HG03095 (cell line): Measurements from ENCODE around the gene CRYBA2.

ENCODE experiments used
- ATAC-seq: cut with Tn5 transposase; IDR thresholded peaks from one replicate; pipeline ENCODE4 v1.9.1; 2021; ENCODE audit warnings: moderate library complexity; ENCODE audit not compliant: unreplicated experiment

Gene CRYBA2

DNA sequence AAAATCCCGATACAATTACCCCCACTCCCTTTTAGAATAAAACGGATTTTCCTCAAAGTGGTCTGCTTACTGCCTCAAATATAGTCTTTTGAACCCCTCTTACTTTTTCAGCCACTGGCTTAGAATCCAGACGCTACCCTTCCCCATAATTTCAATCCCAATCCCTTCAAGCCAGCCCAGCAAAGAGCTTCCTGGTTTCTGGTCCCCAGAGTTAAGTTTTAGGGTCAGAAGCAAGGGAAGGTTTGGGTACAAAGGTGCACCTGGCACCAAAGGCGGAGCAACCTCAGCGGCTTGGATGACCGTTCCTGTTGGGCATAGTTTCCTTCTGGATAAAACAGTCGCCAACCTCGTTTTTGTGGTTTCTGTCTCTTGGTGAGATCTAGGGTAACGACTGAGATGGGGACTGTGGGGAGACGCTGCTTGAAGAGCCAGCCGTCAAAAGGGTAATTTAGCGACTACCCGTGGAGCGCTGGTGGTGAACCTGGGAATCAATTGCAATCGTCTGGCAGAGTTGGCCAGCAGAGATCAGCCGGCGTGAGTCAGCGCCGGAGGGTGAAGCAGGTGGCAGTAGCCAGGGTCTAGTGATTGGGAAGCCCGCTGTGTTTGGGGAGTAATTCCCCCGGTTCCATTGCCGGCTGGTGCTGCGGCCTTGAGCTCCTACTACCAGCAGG, 9.8 kb downstream of the CRYBA2 start:
- ATAC-seq = no peak

DNA sequence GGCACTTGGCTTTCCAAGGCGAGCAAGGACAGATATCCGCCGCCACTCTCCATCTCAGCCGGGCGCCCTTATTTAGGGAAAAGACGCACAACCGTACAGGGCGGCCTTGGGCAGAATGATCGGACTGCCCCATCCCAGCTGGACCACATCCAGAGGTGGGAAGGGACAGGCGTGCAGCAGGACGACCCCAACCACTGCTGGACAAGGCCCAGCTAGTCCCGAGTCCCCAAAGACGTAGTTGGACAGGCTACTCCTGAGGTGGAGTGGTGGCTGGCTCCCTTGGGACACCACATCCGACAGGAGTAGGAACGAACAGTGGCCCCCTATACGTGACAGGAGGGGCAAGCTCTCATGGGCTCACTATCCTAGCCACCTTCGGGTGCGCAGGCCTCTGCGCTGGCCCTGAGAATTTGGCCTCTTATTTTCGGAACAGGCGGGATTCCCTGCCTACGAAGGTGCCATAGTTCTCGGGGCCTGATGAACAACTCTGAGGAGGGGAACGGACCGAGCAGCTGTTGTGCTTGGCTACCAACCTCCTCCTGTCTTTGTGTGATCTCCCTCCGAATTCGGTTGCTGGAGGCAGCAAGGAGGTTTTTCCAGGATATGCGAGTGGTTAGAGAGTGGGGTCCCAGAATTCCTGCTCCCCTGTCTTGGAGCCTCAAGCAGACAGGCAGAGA, 10.5 kb downstream of the CRYBA2 start:
- no peak for ATAC-seq

DNA sequence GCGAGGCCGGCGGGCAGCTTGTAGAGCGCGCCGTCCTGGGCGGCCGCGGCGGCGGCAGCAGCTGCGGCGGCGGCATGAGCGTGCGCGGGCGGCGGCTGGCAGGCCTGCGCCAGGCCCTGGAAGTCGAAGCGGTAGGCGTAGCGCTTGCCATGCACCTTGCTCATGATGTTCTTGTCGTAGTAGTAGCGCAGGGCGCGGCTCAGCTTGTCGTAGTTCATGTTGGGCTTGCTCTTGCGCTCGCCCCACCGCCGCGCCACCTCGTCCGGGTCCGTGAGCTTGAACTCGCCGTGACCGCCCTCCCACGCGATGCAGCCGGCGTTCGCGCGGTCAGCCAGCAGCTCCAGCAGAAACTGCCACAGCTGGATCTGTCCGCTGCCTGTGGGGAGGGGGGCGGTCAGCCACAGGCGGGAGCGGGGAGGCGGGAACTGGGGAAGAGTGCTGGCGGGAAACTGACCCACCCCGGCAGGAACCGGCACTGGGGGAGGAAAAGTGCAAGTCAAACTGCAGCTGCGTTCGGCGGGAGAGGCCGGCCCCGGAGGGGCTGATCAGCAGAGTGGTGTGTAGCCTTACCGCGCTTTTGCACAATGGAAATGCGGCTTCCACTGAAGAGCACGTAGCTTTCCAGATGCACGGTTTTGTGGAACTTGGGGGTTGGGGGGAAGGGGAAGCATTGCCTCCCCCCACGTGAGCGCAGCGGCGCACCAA, 11.2 kb downstream of the CRYBA2 start:
- ATAC-seq = no peak

DNA sequence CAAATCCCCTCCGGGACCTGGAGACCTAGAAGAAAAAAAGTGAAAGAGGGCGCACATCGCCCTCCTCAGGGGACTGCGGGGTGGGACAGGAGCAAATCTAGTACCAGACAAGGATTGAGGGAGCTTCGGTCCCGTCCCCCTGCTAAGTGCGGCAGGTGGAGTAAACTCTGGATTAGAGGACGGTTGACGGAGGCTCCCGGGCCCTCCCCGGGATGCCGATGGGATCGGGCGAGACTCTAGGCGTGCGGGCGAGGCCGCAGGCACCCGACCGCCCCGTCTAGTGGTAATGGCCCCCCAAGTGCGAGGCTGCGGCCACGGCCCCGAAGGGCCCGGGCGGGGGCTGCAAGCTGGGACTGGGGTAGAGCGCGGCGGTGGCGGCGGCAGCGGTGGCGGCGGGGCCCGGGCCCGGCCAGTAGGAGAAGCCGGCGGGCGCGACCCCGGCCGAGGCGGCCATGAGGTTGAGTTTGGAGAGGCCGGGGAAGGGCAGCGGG, 11.8 kb downstream of the CRYBA2 start:
- no peak for ATAC-seq

DNA sequence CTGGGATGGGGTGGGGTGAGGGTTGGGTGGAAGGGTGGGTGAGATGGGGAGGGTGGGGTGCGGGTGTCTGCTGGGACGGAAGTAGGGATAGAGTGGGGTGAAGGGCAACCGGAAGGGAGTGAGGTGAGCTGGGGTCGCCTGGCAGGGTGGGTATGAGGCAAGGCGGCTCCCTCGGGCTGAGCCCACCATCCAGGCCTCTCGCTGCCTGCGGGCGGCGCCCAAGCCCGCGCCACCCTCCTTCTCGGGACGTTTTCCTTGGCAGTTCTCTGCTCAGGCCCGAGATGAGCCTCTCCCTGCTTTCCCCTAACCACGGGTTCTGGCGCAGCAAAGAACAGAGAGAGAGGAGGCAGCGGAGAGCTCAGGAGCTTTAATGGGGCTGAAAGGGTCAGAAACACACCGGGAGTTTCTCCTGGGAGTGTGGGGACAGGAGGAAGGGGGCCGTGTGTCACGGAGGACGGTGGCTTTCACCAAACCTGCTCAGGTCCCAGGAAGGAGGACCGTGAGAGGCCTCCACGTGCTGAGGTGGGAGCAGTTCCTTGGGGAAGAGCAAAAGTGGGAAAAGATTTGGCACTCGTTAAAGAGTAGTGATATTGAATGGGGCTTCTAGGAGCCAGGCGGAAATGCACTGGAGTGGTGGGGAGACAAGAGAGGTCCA, 12.4 kb downstream of the CRYBA2 start:
- no peak for ATAC-seq

DNA sequence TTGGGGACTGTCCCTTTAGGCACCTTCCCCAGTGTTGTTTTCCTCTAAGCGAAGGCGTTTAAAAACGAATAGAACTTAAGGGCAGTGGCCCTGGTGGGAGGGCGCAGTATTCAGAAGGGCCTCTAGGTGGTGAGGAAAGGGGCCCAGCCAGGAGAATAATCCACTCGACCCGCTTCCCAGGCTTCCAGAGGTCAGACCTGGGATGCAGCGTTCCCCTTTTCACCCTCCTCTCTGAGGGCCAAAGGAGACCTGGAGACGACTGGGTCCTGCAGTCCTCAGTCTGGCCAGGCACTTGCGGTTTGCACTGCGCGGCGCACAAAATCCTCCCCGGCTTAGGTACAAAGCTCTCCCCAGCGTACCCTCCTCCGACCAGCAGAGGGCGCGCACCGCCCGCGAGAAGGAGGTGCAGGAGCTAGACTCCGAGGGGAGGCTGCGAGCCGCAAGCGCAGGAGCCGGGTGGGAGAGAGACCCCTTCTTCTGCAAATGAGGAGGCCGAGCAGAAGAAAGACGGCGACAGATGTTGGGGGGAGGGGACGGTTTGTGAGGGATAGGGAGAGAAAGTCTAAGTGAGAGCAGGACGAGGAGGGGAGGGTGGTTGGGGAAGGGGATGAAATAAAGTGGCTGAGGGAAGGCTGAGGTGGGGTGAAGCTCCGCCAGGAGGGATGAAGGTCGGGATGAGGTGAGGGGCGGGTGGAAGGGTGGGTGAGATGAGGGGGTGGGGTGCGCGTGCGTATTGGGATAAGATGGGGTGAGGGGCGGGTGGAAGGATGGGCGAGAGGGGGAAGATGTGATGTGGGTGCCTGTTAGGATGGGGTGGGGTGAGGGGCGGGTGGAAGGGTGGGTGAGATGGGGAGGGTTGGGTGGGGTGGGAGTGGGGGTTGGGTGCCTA, 13.1 kb downstream of the CRYBA2 start:
- peak; percentile 89 for ATAC-seq

DNA sequence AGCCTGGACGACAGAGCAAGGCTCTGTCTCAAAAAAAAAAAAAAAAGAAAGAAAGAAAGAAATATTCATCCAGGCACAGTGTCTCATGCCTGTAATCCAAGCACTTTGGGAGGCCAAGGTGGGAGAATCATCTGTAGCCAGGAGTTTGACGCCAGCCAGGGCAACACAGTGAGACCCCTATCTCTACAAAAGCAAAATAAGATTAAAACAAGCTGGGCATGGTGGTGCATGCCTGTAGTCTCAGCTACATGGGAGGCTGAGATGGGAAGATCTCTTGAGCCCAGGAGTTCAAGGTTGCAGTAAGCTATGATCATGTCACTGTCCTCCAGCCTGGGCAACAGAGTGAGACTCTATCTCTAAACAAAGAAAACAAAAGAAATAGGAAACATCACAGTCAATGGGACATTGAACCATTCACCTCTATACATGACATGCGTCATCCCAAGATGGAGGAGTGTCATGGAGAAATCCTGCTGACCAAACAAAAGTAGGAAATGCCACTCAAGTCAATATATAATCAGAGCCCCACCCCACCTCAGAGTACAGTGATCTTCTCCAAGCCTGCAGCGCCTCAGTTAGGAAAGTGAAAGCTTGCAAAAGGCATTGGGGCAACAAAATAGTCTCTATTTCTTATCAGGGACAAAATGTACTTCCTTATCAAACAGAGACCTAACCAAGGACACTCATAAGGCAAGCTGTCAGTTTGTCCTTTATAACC, 18.0 kb downstream of the CRYBA2 start:
- ATAC-seq = no peak

DNA sequence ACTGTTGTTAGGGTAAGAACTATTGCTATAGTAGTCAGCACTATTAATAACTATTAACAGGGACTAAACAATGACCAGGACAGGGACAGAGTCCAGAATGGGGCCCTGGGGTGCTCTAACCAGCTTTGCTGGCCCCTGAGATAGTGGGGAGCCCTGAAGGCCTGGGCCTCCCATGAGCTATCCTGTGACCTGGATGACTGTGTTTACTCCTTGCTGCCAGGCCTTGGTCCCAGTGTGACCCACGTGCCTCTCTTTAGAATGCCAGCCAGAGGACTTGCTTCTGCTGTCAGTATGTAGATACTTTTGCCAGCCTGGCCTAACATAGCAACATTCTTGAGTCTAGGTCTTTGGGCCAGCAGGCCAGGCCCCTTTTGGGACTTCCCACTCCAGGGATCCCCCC, 22.3 kb downstream of the CRYBA2 start:
- ATAC-seq = no peak

DNA sequence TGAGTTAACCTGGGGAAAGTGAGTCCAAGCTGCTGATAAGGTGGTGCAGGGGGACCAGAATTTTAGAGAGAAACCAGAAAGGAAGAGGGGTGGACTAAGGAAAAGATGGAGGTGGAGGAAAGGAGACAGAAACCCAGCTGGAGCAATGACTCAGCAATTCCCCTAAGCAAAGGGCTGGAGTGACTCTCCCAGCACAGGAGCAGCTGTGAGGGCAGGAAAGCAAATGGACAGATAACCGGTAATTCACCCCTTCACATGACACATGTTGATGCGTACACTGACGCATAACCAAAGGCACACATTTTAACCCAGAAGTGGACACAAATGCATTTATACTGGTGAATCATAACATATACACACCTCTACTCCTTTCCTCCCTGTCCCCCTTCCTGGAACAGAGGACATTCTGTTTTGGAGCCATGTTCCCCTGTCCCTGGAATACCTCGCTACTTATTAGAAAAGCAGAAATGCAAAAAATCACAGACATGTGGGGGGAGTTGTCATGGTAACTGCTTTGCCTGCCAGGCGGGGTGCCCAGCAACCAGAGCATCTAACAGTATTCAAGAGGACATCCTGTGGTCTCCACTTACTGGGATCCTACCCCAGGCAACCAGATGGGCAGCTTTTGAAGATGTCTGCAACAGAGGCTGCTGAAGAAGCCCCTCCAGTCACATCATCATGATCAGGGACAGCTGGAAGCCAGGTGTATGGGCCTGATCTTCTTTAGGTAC, 29.0 kb downstream of the CRYBA2 start:
- no peak for ATAC-seq

DNA sequence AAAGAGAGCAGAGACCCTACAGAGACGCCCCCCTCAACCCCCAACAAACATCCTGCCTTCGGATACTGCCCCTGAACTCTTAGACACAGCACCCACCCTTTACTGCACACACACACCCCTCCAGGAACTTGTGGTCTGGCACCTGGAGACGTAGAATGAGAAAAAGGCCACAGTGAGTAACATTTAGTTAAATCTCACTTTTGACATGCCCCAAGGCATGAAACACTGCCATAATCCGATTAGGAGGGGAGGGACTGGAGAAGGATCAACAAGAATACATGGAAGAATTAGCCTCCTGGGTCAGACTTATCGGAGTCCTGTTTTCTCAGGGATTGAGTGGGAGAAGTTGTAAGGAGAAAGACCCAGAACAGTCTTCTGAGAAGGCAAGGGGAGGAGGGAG, 29.6 kb downstream of the CRYBA2 start:
- no peak for ATAC-seq

DNA sequence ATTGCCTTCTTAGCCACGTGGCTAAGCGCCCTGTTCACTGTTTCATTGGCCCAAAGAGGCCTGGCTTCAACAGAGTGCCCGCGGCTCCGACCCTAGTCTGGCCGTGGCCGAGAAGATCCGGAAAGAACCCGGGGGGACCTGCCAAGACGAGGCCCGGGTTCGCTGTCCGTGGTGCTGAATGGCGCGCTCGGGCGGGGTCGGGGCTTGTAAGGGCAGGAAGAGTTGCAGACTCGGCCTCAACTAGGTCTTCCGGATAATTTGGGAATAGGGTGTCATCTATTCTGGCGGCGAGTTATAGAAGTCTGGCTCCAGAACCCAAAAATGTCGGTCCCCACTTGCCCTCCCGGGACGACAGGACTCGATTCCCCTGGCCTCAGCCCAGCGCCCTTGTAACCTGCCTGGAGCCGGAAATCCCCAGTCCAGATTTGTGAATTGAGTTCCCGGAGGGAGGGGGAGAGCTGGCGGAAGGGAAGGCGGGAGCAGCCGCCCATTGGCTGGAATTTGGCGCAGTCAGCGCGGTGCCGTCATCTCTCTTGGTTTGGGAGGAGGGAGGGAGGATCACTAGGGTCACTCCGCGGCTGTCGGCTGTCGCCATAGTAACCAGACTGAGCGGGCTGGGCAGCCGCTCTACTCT, 30.2 kb downstream of the CRYBA2 start:
- no peak for ATAC-seq

DNA sequence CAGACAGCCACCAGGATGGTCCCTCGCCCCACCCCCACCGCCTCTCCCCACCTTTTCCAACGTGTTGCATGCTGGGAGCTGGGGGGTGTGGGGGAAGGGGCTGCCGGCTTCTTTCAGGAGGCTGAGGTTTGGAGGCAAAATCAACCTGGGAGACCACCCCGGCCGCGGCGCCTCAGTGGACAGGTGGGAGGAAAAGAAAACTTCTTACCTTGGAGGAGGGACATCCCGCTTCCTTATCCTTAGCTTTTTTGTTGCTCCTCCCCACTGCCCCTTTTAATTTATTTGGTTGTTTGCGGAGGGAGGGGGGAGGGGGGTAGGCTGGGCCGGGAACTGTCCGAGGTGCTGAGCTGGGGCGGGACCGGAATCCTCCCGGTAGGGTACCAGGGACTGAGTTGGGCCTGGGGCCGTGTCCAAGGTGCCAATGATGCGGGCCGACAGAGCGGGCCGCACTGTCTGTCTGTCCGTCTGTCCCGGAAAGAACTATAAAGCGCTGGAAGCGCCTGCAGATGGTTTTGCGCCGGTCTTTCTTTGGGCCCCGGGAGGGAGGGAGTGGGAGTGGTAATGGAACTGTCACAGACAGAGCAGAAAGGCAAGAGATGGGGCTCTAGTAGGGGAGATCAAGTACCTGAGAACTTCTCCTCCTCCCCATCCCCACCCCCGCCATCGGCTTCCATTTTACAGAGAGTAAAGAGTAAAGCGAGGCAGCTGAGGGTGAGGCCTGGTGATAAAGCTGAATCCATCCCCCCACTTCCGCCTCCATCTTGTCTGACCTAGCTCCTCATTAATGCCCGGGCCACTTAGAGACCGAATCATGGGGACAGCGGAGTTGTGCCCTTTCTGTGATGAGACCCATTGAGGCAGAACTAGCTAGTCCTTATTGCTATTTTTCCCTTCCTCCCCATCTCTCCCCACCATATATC, 31.3 kb downstream of the CRYBA2 start:
- no peak for ATAC-seq

DNA sequence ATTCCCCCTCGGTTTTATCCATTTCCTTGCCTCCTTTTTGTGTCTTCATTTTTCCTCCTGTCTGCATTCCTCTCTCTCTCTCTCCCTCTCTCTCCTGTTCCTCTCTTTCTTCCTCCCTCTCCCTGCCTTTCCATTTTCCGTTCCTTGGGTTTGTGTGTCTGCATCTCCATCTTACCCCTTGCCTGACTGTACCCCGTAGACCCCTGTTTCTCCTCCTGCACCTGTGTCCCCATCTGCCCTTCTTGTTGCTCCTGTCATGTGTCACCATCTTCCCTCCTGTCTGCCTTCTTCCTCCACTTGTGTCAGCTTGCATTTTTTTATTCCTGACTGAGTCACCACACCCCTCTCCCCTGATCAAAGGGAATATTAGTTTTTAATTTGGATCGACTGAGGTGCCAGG, 32.0 kb downstream of the CRYBA2 start:
- no peak for ATAC-seq

DNA sequence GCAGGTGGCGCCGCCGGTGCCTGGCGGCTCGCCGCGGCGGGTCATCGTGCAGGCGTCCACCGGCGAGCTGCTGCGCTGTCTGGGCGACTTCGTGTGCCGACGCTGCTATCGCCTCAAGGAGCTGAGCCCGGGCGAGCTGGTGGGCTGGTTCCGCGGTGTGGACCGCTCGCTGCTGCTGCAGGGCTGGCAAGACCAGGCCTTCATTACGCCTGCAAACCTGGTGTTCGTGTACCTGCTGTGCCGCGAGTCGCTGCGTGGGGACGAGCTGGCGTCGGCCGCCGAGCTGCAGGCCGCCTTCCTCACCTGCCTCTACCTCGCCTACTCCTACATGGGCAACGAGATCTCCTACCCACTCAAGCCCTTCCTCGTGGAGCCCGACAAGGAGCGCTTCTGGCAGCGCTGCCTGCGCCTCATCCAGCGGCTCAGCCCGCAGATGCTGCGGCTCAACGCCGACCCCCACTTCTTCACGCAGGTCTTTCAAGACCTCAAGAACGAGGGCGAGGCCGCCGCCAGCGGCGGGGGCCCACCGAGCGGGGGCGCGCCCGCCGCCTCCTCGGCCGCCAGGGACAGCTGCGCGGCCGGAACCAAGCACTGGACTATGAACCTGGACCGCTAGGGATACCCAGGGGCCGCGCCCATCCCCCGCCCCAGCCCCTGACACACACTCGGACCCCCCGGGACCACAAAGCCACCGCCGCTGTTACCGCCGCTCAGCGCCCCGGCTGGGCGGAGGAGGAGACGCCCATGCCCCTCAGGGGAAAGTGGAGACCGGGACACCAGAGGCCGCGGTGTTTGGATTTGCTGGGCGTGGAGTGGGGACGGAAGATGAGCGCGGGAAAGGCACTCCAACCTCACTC, 32.7 kb downstream of the CRYBA2 start:
- no peak for ATAC-seq

DNA sequence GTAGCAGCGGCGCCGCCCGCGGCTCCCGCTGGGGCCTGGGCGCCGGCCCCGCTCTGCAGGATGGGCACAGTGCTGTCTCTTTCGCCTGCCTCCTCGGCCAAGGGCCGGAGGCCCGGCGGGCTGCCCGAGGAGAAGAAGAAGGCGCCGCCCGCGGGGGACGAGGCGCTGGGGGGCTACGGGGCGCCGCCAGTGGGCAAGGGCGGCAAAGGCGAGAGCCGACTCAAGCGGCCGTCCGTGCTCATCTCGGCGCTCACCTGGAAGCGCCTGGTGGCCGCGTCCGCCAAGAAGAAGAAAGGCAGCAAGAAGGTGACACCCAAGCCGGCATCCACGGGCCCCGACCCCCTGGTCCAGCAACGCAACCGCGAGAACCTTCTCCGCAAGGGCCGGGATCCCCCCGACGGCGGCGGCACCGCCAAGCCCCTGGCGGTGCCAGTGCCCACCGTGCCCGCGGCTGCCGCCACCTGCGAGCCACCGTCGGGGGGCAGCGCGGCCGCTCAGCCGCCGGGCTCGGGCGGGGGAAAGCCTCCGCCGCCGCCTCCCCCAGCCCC, 33.4 kb downstream of the CRYBA2 start:
- no peak for ATAC-seq

DNA sequence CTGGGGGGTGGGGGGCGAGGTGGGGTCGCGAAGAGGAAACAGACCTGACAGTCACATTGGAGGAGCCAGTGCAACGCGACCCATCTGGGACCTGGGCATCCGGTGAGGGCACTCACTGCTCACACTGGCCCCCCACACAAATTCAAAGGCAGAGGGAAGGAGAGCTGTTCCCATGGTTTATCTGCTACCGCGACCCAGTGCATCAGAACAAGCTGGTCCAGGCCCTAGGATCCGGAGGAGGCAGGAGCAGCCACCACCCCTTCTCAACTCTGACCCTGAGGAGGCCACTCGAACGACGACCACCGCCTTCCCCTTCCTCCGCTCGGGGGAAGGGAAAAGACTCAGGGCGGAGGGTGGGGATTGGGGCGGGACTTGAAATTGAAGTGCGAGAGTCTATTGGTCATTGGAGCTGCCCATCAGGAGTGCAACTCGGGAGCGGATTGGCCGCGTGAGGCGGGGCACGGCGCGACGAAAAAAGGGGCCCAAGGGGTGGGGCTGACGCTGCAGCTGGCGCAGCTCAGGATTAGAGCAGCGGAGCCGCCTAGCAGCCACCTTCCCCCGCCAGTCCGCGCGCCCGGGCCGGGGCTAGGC, 34.0 kb downstream of the CRYBA2 start, which contains the start of gene CDK5R2:
Gene CDK5R2, plus strand, starts transcription at position 526 of the 591 bp plus-strand sequence. CDS start 155 bp downstream, outside the sequence.
- peak; percentile 97 for ATAC-seq
